ENCODE measurements around the gene HDAC6.

GRCh38 chrX:48826135-48826875 lies 24.4 kb downstream of the HDAC6 start, which contains the start of gene ERAS:
- TF ChIP-seq EZH2 (IDR thresholded peaks at IDR 0.05; ENCODE audit: borderline replicate concordance, low read depth, low read length, poor library complexity, severe bottlenecking): no peak
- TF ChIP-seq, protein P1, sequence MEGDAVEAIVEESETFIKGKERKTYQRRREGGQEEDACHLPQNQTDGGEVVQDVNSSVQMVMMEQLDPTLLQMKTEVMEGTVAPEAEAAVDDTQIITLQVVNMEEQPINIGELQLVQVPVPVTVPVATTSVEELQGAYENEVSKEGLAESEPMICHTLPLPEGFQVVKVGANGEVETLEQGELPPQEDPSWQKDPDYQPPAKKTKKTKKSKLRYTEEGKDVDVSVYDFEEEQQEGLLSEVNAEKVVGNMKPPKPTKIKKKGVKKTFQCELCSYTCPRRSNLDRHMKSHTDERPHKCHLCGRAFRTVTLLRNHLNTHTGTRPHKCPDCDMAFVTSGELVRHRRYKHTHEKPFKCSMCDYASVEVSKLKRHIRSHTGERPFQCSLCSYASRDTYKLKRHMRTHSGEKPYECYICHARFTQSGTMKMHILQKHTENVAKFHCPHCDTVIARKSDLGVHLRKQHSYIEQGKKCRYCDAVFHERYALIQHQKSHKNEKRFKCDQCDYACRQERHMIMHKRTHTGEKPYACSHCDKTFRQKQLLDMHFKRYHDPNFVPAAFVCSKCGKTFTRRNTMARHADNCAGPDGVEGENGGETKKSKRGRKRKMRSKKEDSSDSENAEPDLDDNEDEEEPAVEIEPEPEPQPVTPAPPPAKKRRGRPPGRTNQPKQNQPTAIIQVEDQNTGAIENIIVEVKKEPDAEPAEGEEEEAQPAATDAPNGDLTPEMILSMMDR (conservative IDR thresholded peaks at IDR 0.05; ENCODE audit: low read depth, low read length): no peak

Measured in A673 (cell line).